Nephron progenitor cell (in vitro differentiated cells): Measurements from ENCODE around the gene PLA2G4A.
"Not testable (repeated sequence)": the region's sequence is repeated elsewhere in the genome, so short reads cannot be mapped to it uniquely, and the experiment has no call there.

Source experiments
- DNase-seq: peaks from one replicate; pipeline ENCODE4 v3.0.0; 2021
- H3K27ac Mint-ChIP-seq: 2 replicates; pipeline ENCODE4 v1.8.0; 2021; ENCODE audit warnings: mild to moderate bottlenecking, moderate library complexity, mixed read lengths
- H3K27me3 Mint-ChIP-seq: 2 replicates; pipeline ENCODE4 v1.8.0; 2021; ENCODE audit warnings: mild to moderate bottlenecking, low read depth, mixed read lengths; ENCODE audit not compliant: poor library complexity
- H3K36me3 Mint-ChIP-seq: 2 replicates; pipeline ENCODE4 v1.8.0; 2021; ENCODE audit warnings: low read depth, mixed read lengths
- H3K4me1 Mint-ChIP-seq: 2 replicates; pipeline ENCODE4 v1.8.0; 2021; ENCODE audit warnings: mixed read lengths
- H3K4me3 Mint-ChIP-seq: 2 replicates; pipeline ENCODE4 v1.8.0; 2021; ENCODE audit warnings: mild to moderate bottlenecking, moderate library complexity, mixed read lengths
- H3K9me3 Mint-ChIP-seq: 2 replicates; pipeline ENCODE4 v1.8.0; 2021; ENCODE audit warnings: mild to moderate bottlenecking, moderate library complexity, mixed read lengths
- TF ChIP-seq, protein P1 (sequence below): fragments of 200-600 bp; sonication (generic); IDR thresholded peaks from 2 replicates; pipeline ENCODE4 v1.5.0; 2021; ENCODE audit warnings: antibody characterized with exemption

Gene PLA2G4A

DNA sequence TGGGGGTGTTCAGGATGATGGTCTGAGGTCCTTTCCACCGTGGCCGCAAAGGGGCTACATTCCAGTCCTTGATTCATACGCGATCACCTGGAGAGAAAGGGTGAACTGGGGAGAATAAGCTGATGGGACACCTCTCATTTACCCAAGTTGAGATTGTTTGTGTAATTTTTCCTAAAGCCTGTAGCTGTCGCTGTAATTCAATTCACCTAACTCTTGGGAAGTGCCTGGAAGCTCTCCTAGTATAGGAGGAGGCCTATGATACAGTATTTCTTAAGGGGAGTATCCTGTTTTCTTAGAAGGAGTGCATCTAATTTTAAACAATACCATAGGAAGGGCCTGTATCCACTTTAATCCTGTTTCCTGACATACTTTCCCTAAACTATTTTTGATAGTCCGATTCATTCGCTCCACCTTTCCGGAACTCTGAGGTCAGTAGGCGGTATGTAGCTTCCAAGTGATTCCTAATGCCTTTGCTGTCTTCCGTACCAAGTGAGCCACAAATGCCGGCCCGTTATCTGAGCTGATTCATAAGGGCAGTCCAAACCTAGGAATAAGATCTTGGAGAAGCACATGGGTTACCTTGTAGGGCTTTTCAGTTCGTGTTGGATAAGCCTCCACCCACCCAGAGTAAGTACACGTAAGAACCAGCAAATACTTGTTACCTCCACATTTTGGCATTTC is 88.5 kb downstream of the PLA2G4A start:
- not testable (repeated sequence) for H3K4me3 Mint-ChIP-seq, H3K36me3 Mint-ChIP-seq, DNase-seq, H3K9me3 Mint-ChIP-seq, H3K4me1 Mint-ChIP-seq, H3K27me3 Mint-ChIP-seq, H3K27ac Mint-ChIP-seq
- TF ChIP-seq, protein P1, sequence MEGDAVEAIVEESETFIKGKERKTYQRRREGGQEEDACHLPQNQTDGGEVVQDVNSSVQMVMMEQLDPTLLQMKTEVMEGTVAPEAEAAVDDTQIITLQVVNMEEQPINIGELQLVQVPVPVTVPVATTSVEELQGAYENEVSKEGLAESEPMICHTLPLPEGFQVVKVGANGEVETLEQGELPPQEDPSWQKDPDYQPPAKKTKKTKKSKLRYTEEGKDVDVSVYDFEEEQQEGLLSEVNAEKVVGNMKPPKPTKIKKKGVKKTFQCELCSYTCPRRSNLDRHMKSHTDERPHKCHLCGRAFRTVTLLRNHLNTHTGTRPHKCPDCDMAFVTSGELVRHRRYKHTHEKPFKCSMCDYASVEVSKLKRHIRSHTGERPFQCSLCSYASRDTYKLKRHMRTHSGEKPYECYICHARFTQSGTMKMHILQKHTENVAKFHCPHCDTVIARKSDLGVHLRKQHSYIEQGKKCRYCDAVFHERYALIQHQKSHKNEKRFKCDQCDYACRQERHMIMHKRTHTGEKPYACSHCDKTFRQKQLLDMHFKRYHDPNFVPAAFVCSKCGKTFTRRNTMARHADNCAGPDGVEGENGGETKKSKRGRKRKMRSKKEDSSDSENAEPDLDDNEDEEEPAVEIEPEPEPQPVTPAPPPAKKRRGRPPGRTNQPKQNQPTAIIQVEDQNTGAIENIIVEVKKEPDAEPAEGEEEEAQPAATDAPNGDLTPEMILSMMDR: peak; percentile 15

DNA sequence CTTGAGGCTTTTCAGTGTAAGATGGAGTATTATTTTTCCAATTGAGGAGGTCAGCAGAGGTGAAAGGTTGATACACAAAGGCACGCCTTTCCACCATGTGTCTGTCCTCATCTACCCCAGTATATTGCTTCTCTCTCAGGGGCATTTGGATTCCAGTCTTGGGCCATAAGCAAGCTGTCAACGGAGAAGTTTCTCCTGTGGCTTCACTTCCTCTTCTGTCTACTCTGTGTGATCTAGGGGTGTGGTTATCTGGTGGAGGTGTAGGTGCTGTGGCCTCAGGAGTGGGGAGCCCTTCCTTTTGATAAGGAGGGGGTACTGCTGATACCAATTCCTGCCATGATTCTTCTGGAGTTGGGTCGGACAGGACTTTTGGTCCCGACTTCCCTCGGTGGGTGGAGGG is 92.6 kb downstream of the PLA2G4A start:
- H3K27me3 Mint-ChIP-seq, DNase-seq, H3K4me1 Mint-ChIP-seq: not testable (repeated sequence)

DNA sequence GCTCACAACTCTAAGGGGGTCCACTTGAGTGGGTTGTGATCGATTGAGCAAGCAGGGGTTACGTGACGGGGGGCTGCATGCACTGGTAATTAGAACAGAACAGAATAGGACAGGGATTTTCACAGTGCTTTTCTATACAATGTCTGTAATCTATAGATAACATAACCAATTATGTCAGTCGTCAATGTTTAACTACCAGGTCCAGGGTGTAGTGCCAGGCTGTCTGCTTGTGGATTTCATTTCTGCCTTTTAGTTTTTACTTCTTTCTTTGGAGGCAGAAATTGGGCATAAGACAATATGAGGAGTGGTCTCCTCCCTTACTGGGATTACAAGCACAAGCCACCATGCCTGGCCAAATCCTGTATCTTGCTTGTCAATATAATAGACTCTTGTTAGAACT is 94.1 kb downstream of the PLA2G4A start:
- not testable (repeated sequence) for H3K27me3 Mint-ChIP-seq, H3K9me3 Mint-ChIP-seq, DNase-seq, H3K27ac Mint-ChIP-seq, H3K4me3 Mint-ChIP-seq, H3K36me3 Mint-ChIP-seq
- H3K4me1 Mint-ChIP-seq: peaks cover 13% of the 10 kb centered on the region

More for the DNA sequence above, 92.6 kb downstream of the PLA2G4A start:
- not testable (repeated sequence) for H3K9me3 Mint-ChIP-seq, H3K4me3 Mint-ChIP-seq, H3K36me3 Mint-ChIP-seq, H3K27ac Mint-ChIP-seq

DNA sequence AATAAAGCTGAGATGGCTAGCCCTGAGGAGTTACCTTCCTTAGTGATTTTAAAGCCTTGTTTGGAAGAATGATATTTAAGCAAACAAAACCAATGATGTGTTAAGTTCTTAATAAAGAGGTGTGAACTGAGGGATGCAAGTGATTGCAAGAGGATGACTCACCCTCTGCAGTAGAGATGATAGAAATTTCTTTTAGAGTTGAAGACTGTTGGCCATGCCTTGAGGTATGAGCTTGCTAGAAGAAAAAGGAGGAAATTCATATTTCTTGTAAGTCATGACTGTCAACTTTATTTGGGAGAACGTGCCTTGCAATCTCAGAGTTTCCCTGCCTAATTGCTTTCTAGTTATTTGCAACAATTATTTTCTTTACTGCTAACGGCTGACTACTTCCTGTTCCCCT is 94.7 kb downstream of the PLA2G4A start:
- H3K9me3 Mint-ChIP-seq: peaks cover 5% of the 10 kb centered on the region
- DNase-seq: no peak
- H3K4me1 Mint-ChIP-seq: peaks cover 16% of the 10 kb centered on the region
- no peak overlapping the region for H3K27ac Mint-ChIP-seq
- TF ChIP-seq, protein P1: no peak
- H3K36me3 Mint-ChIP-seq: no peaks in the 10 kb centered on the region
- H3K27me3 Mint-ChIP-seq: peaks cover 3% of the 10 kb centered on the region
- no peak overlapping the region for H3K4me3 Mint-ChIP-seq

DNA sequence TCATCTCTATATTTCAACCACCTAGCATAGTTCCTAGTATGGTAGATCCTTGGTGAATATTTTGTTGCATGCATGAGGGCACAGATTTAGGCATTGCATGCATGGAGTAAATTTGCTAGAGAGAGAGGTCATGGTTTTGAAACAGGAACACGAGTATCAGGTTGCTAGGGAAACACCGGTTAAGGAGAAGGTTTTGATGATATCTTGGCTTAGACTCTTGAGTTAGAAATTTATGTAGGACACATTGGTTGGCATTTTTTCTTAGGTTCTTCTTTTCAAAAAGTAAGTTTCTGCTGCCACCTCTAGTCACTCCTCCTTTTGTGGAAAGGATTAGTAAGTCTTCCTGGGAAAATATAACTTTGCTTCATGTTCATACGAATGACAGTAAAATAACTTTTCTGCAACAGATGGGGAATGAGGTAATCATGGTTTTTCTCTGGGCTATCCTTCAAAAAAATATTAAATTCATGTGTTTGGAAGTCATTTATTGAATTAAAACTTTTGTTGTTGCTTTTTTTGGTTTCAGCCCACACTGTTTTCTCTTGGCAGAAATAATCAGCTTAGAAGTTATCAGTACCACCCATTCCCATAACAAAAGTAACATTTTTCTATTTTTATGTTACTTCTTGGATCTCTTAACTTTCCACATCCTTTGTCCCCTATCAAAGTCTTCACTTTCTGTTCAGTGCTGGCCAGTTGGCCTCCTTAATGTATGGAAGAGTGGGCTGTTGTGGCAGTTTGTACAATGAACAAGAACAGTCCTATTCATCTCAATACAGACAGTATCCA is 97.3 kb downstream of the PLA2G4A start:
- no peak for DNase-seq
- TF ChIP-seq, protein P1: no peak
- Mint-ChIP-seq H3K4me1 (peaks cover 16% of the 10 kb centered on the region), H3K27ac (peak overlapping the region; percentile 2), H3K4me3 (no peak overlapping the region), H3K36me3 (no peaks in the 10 kb centered on the region), H3K27me3 (peaks cover 3% of the 10 kb centered on the region), H3K9me3 (peaks cover 5% of the 10 kb centered on the region)

DNA sequence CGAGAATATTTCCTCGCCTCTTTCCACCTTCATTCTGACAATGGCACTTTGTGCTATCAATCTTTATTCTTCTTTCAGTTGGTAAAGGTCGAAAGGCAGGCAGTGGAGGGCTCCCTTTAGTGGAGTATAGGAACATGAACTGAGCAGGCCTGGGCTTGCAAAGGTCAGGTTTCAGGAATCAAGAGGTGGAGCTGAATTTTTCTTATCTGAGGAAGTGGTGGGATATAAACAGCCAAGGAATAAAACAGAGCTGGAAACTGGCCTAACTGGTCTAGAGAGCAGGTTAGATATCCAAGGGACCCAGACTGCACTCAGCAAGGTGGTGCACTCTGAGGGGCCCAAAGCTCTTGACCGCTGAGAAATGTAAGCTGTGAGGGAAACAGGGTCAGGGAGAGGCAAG is 99.1 kb downstream of the PLA2G4A start:
- Mint-ChIP-seq H3K9me3 (no peaks in the 10 kb centered on the region), H3K4me1 (peaks cover 16% of the 10 kb centered on the region), H3K27me3 (peaks cover 3% of the 10 kb centered on the region), H3K36me3 (no peaks in the 10 kb centered on the region), H3K4me3 (no peak overlapping the region), H3K27ac (no peak overlapping the region)
- TF ChIP-seq, protein P1: no peak
- no peak for DNase-seq

DNA sequence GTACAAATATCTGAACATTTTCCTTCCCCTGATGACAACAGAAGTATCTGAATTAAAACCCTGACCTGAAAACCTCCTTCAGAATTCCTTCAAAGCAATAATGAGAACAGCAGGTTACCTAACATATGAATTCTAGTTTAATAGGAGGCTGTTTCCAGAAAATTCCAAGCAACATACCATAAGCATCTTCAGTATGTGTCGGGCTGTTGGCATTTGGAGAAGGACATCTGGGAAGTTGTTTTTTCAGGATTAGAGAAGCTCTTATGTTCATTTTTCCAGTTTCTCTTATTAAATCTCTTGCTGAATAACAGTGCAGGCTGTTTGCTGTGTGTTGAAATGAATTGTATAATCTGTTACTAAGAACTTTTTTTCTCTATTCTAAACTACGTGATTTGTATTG is 101.5 kb downstream of the PLA2G4A start:
- H3K9me3 Mint-ChIP-seq: no peaks in the 10 kb centered on the region
- peaks cover 16% of the 10 kb centered on the region for H3K4me1 Mint-ChIP-seq
- no peak overlapping the region for H3K27ac Mint-ChIP-seq
- H3K4me3 Mint-ChIP-seq: no peak overlapping the region
- peaks cover 3% of the 10 kb centered on the region for H3K27me3 Mint-ChIP-seq
- TF ChIP-seq, protein P1: no peak
- no peaks in the 10 kb centered on the region for H3K36me3 Mint-ChIP-seq
- no peak for DNase-seq
